T47D (cell line): ENCODE data around the gene CST7.

Experiments
- DNase-seq, 2 experiments: peaks; one replicate each; pipeline versions ENCODE4 v3.0.0 to v3.0.0-alpha.2; 2011 to 2012; ENCODE audit warnings: low read depth in 1 of 2, low spot score in 1 of 2
- JUND ChIP-seq: IDR thresholded peaks from 2 replicates; pipeline ENCODE4 v1.6.1; 2012; ENCODE audit warnings: low read depth
- in situ Hi-C: cut with HindIII; loops from 2 replicates; pipeline ENCODE4 v1.10.0; 2016; ENCODE audit warnings: low sequenced_read_pairs, low pct_unique_long_range_greater_than_20kb

CST7 gene

DNA sequence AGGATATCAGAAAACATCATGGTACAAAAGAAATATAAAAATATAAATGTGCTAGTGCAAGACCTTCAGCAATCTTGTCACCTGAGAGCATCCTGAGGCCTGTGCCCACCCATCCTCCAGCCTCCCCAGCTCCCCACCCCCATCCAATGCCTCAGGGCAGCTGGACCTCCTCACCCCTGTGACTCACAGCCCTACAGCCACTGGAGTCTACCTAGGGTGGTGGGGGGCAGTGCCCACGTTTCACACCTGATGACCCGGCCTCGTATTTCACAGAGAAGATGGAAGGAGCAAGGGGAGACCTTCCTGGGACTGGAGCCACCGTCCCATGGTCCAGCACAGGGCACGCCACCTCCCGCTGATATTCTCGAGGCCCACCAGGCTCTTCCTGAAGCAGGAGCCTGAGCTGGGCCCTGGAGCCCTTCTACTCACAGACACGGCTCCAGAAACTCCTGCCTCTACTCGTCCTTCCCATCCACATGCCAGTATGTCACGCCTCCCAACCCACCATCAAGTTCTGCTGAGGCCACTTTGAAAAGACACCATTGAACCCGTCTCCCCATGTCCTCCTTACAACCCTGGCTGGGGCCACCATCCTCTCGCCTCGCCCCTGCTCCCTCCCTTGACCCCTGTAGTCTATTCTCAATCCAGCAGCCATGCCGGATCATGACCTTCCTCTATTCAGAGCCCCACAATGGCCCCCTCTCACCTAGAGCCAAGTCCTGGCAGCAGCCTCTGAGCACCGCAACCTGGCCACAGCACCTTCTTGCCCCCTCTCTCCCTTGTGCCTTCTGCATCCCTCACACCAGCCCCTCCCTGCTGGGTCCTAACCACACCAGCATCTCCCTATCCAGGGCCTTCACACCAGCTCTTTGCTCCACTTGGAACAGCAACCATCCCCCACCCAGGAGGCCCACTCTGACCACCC is 30.2 kb downstream of the CST7 start:
- no peak for DNase-seq
- in situ Hi-C loops: no loop called here
- no peak for TF ChIP-seq JUND

DNA sequence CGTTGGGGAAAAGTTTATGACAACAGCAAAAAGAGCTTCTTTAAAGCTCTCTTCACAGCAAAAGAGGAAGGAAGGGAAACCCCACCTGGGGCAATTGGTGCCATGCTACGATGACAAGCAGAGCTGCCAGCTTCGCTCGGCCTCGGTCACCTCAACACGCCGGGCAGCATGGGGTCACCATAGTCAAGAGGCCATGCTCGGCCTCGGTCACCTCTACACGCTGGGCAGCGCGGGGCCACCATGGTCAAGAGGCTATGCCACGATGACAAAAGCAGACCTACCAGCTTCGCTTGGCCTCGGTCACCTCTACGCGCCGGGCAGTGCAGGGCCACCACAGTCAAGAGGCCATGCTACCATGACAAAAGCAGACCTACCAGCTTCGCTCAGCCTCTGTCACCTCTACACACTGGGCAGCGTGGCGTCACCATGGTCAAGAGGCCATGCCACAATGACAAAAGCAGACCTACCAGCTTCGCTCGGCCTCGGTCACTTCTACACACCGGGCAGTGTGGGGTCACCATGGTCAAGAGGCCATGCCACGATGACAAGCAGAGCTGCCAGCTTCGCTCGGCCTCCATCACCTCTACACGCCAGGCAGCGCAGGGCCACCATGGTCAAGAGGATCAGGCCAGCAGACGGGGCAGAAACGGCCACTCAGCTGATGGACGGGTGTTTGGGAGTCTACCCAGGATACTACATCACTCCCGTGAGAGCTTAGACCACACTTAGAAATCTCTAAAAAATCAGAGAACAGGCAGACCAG is 31.4 kb downstream of the CST7 start:
- in situ Hi-C loops: no loop called here
- DNase-seq: no peak
- no peak for TF ChIP-seq JUND

DNA sequence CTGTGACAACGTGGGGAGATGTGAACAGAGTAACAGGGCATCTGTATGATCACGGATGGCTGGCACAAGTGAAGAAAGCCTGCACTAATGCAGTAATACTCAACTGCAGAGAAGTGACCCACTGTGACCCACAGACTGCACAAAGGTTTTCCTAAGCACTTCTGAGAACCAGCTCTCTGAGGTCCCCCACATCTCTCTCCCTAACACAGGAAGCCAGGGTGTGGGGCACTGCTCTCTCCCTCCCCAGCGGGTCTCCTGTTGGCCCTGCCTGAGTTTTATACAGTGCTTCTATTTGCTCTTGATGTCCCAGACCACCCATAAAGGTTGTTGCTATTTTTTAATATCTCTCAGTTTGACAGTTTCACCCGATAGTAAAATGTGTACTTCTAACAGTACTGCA is 32.2 kb downstream of the CST7 start:
- DNase-seq: no peak
- in situ Hi-C loops: no loop called here
- no peak for TF ChIP-seq JUND

DNA sequence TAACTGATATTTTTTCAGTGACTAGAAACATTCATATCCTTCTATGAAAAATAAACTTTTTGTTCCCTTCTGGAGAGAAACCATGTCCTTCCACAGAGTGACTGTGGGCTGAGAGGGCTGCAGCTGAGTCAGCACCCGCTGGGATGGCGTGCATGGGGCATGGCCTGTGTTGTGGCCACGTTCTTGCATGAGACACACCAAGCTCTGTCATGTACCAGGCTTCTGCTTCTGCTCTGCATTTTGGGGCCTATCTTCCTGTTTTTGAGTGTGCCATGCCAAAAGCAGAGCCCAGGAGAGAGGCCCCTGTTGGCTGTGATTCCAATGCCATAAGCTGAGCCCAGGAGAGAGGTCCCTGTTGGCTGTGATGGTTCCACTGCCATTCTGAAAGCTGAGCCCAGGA is 32.7 kb downstream of the CST7 start:
- no peak for TF ChIP-seq JUND
- in situ Hi-C loops: no loop called here
- DNase-seq: no peak

DNA sequence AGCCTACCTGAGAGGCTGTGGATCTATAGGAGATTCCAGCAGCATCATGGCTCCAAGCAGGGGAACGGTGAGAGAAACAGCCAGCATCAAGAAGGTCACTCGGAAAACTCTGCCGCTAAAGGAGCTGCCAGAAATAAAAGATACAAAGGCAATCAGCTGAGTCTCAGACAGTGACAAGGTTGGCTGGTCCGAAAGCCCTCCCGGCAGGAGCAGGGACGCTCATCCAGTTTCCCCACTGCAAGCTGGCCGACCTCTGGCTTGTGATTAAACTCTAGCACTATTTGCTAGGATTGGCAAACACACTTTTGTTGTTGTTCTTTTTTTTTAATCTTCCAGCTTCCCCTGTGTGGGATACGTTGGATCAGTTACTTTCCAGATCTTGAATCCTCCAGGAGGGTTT is 34.8 kb downstream of the CST7 start:
- no peak for DNase-seq
- in situ Hi-C loops: no loop called here
- TF ChIP-seq JUND: no peak

DNA sequence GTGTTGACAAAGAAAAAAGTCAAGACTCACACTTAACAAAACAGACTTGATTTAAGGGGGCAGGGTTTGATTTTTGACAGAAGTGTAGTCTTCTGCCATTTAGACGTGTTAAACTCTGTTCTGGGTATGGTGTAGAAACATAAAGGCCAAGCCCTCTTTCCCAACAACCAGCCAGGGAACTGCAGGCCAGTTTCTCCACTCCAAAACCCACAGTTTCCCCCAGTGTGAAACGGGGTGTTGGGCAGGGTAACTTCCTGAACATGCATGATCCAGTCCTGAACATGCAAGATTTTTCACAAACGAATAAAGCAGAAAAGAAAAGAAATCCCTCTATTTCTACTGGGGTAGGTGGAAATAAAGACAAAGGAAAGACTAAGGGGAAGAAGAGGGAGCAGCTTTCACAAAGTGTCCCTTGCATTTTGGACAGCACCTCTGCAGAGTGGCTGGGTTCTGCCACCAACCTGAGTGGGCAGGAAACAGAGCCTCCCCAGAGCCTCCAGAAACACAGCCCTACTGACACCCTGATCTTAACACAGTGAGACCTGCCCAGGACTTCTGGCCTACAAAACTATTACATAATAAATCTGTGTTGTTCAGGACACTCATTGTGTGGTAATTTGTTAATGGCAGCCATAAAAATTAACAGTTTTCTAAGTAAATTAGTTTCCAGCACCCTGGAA is 36.0 kb downstream of the CST7 start:
- no peak for DNase-seq
- no peak for TF ChIP-seq JUND
- in situ Hi-C loops: no loop called here

DNA sequence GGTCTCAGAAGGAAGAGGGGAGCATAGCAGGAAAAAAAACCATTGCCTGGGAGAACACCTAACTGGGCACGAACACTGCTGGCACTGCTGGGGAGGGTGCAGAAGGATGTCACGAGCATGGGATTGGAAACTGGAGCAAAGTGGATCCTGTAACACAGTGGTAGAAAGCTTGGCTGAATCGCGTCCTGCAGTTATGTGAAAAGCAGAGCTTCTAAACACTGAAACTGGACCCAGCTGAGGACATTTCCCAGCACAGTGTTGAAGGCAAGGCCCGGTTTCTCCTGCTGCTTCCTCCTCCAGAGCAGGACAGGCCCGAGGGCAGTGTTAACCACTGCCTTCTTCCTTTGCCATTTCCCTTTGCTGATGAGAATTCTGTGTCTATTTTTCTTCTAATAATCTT is 36.7 kb downstream of the CST7 start:
- in situ Hi-C loops: no loop called here
- DNase-seq: no peak
- TF ChIP-seq JUND: no peak

DNA sequence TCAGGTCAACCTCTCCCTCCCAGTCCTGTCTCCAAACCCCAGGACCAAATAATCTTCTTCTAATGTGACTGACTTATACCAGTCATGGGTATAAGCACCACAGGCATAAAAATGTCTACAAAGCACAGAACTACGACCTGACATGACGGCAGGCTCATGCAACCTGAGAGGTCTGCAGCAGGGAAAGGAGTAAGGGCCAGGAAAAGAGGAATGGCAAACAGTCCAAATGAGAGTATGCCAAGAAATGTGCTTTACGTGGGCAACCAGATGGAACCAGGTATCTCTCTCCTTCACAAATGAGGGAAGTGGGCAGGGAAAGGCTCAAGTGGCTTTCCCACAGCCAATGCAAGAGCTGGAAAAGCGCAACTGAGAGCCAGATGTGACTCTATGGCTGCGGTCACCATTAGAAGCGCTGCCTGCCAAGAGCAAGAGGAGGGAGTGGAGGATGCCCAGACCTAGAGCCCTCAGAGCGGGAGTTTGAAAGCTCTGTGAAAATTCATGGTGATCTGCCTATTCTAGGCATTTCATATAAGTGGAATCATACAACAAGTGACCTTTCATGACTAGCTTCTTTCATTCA is 37.5 kb downstream of the CST7 start:
- in situ Hi-C loops: no loop called here
- TF ChIP-seq JUND: no peak
- no peak for DNase-seq

DNA sequence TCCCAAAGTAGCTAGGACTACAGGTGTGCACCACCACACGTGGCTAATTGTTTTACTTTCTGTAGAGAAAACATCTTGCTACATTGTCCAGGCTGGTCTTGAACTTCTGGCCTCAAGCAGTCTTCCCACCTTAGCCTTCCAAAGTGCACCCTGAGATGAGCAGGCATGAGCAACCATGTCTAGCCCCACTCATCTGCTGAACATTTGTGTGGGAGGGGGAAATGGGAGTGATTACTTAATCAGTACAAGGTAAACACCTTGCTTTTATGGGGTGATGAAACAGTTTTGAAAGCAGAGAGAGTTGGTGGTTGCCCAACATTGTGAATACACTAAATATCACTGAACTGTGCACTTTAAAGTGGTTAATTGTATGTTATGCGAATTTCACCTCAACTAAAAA is 38.2 kb downstream of the CST7 start:
- TF ChIP-seq JUND: no peak
- in situ Hi-C loops: no loop called here
- DNase-seq: no peak

DNA sequence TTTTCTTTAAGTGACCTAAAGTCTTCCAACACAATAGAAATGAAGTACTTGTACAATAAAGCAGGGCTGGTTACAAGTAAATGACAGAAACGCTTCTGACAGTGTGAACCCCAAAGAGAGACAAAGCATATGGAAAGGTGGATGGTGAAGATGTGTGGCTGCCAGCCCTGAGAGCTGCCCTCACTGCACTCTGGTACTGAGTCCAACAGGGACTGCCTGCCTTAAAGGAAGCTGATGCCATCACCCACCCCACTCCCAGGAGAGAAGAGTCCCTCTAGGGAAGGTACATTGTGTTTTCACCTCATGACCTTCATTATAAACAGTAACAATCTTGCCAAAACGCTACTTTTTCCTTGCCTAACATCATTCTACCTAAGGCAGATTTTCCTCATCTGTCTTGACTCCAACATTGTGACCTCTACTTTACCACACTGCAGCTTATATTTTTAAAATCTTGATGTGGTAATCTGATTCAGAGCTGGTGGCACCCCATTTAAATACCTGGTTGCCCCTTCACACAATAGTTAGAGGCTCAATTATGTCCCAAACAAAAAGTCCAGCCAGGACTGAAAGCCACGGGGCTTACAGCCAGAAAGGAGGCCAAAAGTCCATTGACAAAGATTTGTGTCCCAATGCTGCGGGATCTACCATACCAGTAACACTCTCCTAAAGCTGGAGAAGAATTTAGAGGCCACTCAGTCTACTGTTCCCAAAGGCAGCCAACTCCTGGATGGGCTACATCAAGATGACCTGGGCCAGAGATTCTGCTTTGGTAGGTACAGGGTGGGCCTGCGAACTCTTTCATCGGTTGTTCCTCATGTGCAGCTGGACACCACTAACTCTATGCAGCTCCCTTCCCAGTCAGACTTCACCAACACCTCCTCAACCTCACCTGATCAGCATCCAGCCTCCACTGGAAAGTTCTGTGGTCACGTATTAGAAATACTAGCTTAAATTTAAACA is 39.1 kb downstream of the CST7 start:
- DNase-seq: no peak
- in situ Hi-C loops: no loop called here

DNA sequence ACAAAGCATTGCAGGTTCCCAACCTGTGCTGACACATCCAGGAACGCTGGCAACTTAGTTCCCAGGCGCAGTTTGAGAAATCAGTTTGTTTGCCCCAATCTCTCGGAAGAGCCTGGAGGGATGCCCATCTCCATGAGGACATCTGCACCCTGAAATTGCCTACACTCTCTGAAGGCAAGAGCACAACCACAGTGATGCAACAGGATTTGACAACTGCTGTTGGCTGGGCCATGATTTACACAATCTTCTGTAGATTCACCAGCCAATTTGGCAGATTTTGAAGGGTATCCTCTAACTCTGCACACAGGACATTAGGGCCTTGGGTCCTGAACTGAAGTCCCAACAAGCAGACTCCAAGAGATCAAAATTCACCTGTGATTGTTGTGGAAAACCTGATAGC is 40.1 kb downstream of the CST7 start:
- no peak for DNase-seq
- in situ Hi-C loops: no loop called here
- no peak for TF ChIP-seq JUND

More for the DNA sequence above, 39.1 kb downstream of the CST7 start:
- no peak for TF ChIP-seq JUND
